DLD1 (cell line): Measurements from ENCODE around the gene STARD3NL.

Experiments
- in situ Hi-C: cut with HindIII; loops from 2 replicates; pipeline ENCODE4 v1.10.0; 2017; ENCODE audit warnings: low sequenced_read_pairs

The STARD3NL gene

DNA sequence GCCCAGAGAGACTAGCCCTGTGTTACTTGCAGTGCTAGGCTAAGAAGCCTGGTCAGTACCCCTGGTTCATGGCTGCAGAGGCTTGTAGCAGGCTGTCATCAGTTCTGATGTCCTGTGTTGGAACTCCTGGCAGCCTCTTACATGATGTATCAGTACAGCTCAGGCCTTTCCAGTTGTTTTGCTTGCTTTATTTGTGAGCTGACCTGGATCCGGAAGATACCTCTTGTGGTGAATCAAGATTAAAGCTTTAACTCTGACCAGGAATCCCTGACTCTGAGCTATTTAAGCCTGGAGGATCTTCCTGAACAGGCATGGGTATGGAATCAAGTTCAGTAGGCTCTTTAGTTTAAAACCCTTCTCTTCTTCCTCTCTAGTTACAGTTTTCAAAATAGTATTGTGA, 4.4 kb downstream of the STARD3NL start:
- in situ Hi-C loops = no loop called here

GRCh38 chr7:38185395-38186307, 7.6 kb downstream of the STARD3NL start:
- in situ Hi-C loops = no loop called here

- in situ Hi-C loops = no loop called here
These were observed 8.7 kb downstream of the STARD3NL start for GRCh38 chr7:38186593-38187314.

DNA sequence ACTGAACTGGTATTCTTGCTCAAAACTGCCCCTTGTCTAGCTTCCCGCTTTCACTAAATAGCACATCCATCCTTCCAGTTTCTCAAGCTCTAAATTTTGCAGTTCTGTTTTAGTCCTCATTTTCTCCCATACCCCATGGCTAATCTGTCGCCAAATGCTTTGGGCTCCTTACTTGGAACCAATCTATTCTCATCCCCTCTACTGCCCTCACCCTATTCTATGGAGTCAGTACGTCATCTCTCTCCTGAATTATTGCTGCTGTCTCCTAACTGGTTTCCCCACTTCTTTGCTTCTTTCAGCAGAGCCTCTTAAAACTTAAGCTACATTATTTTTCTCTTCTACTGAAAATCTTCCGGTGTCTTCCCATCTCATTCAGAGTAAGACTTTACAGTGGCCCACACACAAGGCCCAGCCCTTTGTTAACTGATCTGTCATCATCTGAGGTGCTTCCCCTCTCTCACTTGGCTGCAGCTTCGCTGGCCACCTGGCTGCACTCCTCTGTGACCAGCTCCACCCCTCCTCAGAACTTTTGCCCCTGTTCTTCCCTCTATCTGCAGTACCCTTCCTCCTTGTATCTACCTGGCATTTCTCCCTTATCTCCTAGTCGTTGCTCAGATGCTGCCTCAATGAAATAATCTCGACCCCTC, 9.9 kb downstream of the STARD3NL start:
- in situ Hi-C loops = no loop called here

GRCh38 chr7:38189231-38189938, 11.3 kb downstream of the STARD3NL start:
- in situ Hi-C loops = no loop called here

DNA sequence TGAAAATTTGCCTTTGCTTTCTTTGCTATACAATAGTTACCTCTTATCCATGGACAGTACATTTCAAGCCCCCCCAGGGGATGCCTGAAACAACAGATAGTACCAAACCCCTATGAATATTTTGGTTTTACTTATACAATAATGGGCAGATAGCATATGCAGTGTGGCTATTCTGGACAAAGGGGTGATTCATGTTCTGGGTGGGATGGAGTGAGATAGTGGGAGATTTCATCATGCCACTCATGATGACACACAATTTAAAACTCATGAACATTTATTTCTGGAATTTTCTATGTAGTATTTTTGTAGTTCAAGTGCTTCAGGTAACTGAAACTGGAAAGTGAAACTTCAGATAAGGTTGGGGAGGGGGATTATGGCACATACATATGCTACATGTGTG, 12.0 kb downstream of the STARD3NL start:
- in situ Hi-C loops = no loop called here

DNA sequence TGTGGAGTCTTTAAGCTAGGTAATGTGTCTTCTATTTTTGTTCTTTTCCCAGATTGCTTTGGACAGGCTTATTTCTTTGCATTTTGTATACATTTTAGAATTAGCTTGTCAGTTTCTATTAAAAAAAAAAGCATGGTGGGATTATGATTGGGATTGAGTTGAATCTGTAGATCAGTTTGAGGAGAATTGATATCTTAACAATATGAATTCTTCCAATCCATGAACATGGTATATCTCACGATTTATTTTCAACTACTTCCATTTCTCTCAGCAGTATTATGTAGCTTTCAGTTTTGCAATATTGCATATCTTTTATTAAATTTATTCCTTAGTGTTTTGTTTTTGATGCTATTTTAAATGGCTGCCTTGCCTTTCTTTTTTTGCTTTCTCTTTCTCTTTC, 13.7 kb downstream of the STARD3NL start:
- in situ Hi-C loops = no loop called here

GRCh38 chr7:38192327-38192726, 14.3 kb downstream of the STARD3NL start:
- in situ Hi-C loops = no loop called here

GRCh38 chr7:38195804-38196595, 18.0 kb downstream of the STARD3NL start:
- in situ Hi-C loops = no loop called here

- in situ Hi-C loops = no loop called here
These were observed 20.3 kb downstream of the STARD3NL start for GRCh38 chr7:38198366-38198765.

DNA sequence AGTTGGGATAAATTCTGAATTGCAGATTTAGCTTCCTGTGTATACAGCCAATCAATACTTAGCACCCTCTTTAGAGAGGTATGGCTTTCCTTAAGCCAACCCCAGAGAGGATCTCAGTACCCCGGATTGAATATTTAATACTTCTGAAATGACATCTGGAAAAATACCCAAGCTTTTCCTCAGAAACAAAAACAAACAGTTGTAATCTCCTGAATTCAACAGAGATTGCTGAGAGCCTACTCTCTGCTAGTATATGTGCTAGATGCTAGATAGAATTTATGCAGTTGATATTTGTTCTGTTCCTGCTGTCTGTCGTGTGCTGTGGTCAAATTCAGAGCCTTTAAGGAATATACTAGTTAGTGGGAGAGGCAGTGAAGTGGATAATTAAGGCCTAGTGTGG, 21.1 kb downstream of the STARD3NL start:
- in situ Hi-C loops = no loop called here

DNA sequence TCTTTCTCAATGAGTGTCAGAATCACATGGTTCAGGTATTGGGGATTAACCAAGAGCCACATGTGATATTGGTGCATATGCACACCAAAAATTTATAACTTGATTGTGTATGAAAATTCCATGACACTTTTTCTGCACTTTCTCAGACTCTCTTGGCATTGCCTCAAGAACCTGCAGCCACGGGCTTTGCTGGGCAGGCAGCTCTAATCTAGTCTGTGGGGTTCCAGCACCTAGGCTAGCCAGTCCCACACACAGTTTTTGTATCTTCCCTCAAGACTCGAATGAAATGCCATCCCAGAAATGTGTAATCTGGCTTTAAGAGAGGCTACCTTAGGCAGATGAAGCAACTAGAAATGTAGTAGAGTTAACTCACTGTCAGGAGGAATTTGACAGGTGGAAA, 21.7 kb downstream of the STARD3NL start:
- in situ Hi-C loops = loop anchor here (25.0 kb wide), 1 partner anchor 287 kb away; the partner anchor contains the start of genes EPDR1 and SFRP4

DNA sequence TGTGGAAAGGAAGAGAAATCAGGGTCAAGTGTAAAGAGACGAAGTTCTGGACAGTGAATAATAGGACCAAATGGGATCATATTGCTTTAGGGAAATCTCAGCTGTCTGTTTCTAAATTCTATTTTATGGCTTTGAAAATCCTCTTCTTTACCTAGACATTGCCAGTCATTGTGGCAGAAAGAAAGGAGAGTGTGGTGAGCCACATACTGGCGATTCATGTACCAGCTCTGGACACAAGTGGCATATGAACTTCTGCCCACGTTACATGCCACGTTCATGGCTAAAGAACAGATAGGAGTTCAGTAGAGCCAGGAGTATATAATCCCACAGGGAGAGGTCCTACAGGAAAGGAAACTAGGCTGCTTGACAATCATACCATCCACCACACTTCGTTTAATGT, 28.0 kb downstream of the STARD3NL start:
- in situ Hi-C loops = loop anchor here (25.0 kb wide), 1 partner anchor 294 kb away; the partner anchor contains the start of genes EPDR1 and SFRP4

DNA sequence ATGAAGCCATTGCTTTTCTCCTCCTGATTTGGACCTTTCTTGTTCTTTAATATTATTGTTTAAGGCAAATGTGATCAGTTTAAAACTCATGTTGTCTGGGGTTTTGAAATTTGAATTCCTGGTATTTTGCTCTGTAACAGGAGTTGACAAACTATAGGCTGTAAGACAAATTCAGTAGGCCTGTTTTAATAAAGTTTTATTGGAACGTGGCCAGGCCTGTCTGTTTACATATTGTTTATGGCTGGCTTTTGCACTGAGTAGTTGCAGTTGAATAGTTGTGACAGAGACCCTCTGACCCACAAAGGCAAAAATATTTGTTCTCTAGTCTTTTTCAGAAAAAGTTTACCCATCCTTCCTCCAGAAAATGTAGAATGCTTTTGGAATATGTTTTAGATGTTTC, 29.8 kb downstream of the STARD3NL start:
- in situ Hi-C loops = loop anchor here (25.0 kb wide), 1 partner anchor 296 kb away; the partner anchor contains the start of genes EPDR1 and SFRP4

GRCh38 chr7:38211486-38211885, 33.4 kb downstream of the STARD3NL start:
- in situ Hi-C loops = loop anchor here (25.0 kb wide), 1 partner anchor 299 kb away; the partner anchor contains the start of genes EPDR1 and SFRP4

GRCh38 chr7:38211940-38212339, 33.9 kb downstream of the STARD3NL start:
- in situ Hi-C loops = loop anchor here (25.0 kb wide), 1 partner anchor 300 kb away; the partner anchor contains the start of genes EPDR1 and SFRP4

- in situ Hi-C loops = loop anchor here (25.0 kb wide), 1 partner anchor 303 kb away; the partner anchor contains the start of genes EPDR1 and SFRP4
These were observed 37.1 kb downstream of the STARD3NL start for GRCh38 chr7:38215115-38215514.

DNA sequence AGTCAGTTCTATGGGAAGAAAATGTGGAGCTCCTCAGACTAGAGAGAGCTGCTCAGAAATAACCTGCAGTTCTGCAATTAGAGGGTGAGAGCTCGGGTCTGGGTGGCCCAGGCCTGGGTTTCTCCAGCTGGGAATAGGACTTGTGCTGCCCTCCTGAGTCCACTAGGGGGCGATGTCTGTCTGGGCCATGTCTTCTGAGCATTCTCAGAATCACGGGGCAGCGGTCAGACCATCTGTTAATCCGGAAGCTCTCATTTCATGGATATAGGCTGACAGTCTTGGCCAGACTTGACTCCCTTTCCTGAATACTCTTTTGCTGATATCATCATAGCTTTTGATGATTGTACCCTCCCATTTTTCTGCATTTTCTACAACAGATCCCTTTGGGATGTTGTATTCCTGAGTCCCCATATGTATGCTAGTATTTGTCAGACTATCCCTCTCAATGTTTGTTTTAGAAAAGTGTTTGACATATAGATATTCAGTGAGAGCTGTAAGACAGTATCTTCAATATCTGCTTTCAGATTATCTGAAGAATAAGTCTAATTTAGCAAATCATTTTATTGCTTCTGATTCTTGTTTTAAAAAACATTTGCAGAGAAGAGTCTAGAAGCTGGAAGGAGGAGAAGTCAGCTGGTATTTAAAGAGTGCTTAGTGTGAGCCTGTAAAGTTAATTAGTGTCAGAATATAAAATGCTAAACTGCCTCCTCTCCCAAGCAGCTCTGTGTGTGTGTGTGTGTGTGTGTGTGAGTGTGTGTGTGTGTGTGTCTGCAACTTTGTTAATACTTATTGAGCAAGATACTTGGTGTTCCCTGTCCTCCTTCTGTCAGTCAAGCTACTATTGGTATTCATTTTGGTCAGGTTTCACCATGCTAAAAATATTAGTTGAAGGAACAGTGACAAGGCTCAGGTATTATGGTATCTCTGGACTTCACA, 38.0 kb downstream of the STARD3NL start:
- in situ Hi-C loops = loop anchor here (25.0 kb wide), 1 partner anchor 304 kb away; the partner anchor contains the start of genes EPDR1 and SFRP4
